Measurements from ENCODE around the gene ACTR2.
"Not testable (repeated sequence)": the region's sequence is repeated elsewhere in the genome, so short reads cannot be mapped to it uniquely, and the experiment has no call there.

The ACTR2 gene

DNA sequence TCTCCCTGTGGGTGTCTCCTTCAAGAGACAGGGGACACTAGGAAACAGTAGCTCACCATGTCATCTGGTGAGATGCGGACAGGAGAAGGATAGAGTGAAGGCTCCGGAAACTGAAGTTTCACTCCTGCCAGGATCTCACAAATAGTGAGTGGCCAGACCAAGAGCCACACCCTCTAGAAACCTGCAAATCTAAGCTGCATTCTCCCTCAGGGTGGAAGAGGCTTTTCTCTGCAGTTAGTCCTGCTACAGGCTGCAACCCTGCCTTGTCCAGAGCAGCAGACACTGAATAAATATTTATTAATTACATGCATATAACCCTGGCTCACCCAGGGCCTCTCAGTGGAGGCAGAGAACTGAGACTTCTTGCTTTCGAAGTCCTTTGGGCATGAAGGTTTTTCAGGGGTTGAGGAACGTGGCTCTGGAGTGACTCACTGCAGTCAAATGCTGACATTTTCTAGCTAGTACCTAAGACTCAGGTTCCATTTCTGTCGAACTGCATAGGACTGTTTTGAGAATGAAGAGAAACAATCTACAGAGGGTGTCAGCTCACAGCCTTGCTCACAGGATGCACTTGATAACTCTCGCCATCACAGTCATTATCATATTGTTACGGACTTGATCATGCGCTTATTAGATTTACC is 87.3 kb downstream of the ACTR2 start:
- DNase-seq = no peak

DNA sequence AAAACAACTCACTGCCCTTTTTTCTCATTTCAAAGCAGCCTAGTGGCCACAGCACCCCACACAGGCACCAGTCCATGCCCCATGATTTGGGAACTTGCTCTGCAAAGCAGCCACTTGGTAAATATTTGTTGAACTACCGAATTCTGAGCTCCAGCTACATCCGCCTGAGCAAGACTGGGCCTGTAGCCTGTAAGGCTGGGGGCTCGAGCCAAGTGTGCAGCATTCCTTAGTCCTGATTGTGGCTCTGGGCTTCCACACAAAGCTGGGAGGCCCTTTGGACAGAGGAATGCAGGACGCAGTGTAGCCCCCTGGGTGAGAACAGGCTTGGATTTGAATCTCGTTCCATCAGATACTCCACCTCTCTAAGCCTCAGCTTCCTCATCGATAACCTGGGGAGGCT is 88.4 kb downstream of the ACTR2 start:
- no peak for DNase-seq

GRCh38 chr2:65317351-65317750 is 89.7 kb downstream of the ACTR2 start:
- not testable (repeated sequence) for DNase-seq

DNA sequence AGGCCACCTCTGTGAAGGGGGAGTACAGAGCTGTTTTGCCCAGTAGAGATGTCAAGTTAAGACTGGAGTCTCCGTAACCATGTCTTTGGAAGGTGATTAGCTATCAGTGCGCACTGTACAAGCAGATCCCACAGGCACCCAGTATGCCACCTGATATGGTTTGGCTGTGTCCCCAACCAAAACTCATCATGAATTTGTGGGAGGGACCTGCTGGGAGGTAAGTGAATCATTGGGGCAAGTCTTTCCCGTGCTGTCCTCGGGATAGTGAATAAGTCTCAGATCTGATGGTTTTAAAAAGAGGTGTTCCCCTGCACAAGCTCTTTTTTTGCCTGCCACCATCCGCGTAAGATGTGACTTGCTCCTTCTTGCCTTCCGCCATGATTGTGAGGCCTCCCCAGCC is 90.2 kb downstream of the ACTR2 start:
- no peak for DNase-seq

- no peak for DNase-seq
Measured at GRCh38 chr2:65319072-65319673, 91.5 kb downstream of the ACTR2 start.

- DNase-seq = no peak
Measured at GRCh38 chr2:65319674-65320041, 92.0 kb downstream of the ACTR2 start.

DNA sequence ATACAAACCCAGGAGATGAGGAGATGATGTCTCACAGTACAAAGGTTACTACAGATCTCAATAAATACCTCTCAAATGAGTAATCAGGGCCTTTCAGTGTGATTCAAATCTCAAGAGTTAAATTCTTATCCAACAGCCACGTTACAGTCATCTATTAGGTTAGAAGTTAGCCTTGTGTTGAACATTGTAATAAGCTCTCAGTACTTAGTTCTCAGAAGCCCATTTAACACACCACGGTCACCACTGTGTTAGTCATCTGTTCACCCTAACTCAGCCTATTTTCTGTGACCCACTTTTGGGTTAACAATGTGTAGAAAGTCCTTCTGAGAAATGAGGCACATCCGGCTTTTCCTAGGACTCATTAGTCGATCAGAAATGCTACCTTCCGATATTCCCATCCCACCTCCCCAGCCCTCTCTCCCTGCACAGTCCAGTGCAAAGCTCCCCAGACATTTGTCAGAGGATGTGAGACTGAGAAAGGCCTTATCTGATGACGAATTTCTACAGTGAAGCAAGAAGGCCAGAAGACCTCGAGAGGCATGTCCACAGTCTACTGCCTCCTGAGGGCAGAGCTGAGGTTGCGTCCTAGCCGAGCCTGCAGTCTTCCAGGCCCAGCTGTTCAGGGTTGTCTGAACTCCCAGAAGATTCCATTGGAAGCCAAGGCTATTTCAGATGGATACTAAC is 92.6 kb downstream of the ACTR2 start:
- DNase-seq = no peak
